GM21447 (cell line): Measurements from ENCODE around the gene NIP7.

Source experiments
- ATAC-seq: cut with Tn5 transposase; IDR thresholded peaks from one replicate; pipeline ENCODE4 v1.9.1; 2021; ENCODE audit not compliant: unreplicated experiment

Gene NIP7

DNA sequence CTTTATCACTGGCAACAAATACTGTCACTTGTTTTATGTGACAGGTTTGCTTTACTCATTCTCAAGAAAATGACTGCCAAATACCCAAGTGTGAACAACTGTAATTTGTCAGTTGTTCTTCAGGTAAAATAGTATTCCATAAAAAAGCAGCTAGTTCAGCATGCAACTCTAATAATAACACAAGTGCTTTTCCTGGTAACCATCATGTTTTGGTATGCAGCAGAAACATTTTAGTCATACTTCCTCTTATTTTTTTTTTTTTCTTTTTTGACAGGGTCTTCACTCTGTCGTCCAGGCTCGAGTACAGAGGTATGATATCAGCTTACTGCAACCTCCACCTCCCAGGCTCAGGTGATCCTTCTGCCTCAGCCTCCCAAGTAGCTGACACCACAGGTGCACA, 41.7 kb downstream of the NIP7 start:
- no peak for ATAC-seq

DNA sequence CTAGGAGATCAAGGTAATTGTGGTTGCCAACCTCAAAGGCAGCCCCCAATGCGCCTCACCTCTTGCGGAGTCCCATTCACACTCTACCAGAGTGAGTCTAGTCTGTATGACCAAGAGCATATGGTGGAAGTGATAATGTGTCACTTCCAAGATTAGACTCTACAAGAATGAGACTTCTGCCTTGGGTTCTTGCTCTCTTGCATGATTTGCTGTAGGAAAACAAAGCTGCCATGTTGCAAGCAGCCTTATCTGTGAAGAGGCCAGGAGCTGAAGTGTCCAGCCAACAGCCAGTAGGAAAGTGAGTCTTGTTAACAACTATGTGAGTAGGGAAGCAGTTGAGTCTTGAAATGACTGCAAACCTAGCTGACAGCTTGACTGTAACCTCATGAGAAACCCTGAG, 42.8 kb downstream of the NIP7 start:
- ATAC-seq: no peak

DNA sequence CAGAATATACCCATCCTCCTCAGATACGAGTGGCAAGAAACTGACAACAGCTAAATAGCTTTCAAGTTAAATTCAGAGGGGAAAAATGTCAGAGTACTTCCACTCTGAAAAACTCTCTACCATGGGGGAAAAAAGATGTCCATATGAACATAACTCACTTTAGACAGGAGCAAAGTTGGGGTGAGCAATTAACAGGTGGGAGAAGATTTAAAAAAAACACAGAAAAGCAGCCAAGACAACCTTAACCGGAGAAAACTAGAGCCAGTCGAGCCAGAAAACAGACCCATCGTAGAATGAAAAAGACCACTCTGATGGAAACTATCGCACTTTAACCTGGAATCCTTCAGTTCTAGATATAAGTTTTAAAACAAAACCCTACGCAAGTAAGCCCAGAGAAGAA, 45.4 kb downstream of the NIP7 start:
- no peak for ATAC-seq

DNA sequence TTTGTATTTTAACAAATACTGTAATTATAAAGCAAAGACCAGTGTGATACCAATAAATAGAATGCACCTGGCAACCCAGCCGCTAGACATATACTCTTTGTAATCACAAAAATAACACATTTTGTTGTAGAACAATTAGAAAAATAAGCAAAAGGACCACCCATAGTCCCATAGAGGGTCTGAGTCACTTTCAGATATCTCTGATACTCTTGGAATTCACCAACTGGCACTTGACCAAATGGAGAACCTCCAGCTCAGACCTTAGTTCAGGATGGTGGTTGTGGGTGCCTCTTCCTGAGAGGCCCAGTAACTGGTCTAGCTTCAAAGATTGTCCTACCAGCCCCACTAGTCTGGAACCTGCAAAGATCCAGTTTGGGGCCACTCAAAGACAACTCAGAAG, 47.0 kb downstream of the NIP7 start:
- ATAC-seq: no peak
